HG03060 (cell line): ENCODE measurements around the gene MX2.

Experiments
- ATAC-seq: cut with Tn5 transposase; IDR thresholded peaks from one replicate; pipeline ENCODE4 v1.9.1; 2021; ENCODE audit warnings: low read depth, moderate number of reproducible peaks; ENCODE audit not compliant: unreplicated experiment

MX2 gene

DNA sequence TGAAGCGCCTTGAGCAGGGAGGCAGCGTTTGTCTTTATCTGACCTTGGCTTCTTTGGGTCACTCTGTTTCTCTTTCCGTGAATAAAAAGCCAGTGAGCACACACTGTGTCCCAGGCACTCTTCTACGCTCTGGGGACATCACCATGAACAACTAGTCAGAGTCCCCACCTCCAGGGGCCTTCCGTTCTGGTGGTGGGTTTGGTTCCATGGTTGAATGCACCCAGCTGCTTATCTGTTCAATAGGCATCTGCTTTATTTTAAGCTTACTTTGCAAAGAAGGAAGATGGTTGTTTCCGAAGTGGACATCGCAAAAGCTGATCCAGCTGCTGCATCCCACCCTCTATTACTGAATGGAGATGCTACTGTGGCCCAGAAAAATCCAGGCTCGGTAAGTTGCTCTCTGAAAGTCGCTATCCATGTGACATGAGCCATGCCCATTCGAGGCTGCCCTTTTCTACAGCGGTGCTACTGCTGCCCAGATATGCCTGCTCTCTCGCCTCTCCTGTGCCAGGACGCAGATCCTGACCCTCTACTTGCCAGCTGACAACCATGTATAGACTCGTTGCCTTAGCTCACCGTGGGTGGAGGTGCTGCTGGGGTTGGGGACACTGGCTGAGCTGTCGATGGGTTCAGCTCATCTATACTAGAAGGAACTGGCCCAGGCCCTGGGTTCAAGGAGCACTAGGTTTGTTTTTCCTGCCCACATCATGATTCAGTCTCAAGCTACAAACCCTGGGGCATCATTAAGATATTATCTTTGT is 70.1 kb downstream of the MX2 start:
- ATAC-seq = peak; percentile 42

DNA sequence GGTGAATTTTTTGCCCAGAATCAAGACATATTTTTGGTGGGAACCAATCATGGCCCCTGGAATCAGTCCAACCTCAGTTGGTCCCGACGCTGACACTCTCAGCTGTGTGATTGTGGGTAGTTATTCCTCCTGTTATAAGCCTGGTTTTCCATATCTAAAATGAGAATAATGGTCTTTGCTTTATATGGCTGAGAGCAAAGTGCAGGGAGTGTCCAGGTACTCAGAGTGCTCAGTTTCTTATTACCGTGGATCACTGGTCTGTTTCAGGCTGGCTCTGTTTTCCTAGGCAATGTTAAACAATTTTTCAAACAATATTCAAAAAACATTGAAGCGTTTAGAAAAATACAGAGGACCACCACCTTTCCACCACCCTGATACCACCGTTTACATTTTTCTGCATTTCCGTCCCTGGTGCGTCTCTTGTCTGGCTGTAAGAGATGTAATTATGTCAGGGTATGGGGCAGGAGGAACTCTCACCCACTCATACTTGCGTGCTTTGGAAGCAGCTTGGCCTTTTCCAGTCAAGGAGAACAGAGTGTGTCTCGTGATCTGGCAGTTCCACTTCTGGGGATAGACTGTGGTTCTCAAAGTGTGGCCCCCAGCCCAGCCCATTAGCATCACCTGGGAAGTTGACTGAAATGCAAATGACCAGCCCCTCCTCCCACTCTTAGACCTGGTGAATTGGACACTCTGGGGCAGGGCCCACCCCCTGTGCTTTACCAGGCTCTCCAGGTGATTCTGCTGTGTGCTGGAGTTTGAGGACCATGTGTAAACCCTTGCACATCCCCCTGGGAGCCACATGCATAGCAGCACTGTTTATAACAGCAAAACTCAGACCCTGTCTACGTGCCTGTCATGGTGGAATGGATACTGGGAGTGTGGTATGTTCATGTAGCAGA is 71.0 kb downstream of the MX2 start:
- ATAC-seq = no peak

DNA sequence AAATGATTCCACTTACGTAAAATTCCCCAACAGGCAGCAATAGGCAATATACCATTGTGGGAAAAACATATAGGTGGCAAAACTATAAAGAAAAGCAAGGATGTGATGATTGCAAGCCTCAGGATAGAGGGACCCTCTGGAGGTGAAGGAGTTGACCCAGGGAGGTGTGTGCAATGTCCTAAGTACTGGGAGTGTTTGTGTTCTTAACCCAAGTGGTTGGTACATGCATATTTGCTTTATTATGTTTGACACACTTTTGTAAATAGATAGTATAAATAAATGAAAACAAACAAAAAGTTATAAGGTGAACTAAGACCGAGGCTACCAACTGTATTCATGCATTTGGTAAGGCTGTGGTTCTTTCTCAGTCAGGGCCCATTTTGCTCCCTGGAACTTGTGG is 71.7 kb downstream of the MX2 start:
- no peak for ATAC-seq

DNA sequence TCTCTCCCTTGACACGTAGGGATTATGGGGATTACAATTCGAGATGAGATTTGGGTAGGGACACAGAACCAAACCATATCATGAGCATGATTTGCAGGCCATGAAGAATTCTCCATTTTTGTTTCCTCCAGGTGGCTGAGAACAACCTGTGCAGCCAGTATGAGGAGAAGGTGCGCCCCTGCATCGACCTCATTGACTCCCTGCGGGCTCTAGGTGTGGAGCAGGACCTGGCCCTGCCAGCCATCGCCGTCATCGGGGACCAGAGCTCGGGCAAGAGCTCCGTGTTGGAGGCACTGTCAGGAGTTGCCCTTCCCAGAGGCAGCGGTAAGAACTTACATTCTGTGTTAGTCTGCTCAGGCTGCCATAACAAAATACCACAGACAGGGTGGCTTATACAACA is 73.9 kb downstream of the MX2 start:
- no peak for ATAC-seq

DNA sequence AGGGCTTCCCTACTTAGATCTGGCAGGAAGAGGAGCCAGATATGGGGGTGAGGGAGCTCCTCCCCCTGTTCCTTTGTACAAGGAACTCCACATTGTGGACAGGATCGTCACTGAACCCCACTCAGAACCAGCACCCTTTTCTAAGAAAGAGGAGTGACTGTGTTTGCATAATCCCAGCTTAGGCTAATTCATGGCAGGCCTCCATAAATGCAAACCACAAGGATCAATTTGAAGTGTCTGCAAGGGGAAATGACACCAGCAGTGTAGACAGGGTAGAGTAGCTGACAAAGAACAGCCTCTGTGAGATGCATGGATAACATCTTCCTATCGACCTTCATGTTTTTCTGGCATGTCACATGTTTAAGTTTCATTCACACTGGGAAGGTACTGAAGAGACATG is 75.9 kb downstream of the MX2 start:
- ATAC-seq = no peak

DNA sequence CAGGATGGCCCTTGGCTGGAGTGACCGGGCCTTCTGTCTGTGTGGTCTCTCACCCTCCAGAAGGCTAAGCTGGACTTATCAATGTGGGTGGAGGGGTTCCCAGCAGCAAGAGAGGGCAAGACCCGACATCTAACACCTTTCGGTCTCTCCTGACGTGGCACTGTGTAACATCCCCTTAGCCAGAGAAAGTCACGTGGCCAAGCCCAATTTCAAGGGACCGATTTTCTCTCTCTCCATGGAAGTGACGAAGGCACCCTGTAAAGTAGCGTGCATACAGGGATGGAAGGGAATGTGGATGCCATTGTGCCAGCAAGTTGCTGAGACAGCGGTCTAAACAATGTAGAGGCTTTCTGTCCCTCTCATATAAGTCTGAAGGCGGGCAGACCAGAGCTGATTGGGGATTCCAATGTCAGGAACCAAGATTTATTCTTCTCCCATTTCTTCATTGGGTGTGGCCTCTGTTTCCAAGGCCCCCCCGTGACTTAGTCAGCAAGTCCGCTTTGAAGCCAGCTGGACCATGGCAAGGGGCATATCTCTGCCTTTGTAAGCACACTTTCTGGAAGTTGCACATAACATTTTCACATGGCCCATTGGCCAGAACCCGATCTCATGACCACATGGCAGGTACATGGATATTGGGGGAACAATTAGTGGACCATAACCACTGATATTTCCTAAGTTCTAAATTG is 76.7 kb downstream of the MX2 start:
- no peak for ATAC-seq

DNA sequence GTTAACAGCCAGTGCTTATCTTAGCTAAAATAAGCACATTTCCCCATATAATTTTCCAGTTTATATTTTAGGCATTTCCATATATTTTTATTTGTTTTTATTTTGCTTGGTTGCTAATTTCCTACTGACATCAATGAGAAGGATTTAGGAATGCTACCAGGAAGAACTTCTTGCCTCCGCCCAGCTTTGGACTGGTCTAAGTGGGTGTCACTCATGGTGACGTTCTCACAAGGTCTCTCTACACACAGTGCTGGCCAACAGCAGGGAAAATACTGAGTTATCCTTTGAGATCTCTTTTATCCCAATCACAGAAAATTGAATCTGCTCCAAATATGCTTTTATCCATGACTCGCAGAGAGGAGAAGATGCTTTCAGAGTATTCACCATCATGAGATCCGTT is 77.4 kb downstream of the MX2 start:
- no peak for ATAC-seq

DNA sequence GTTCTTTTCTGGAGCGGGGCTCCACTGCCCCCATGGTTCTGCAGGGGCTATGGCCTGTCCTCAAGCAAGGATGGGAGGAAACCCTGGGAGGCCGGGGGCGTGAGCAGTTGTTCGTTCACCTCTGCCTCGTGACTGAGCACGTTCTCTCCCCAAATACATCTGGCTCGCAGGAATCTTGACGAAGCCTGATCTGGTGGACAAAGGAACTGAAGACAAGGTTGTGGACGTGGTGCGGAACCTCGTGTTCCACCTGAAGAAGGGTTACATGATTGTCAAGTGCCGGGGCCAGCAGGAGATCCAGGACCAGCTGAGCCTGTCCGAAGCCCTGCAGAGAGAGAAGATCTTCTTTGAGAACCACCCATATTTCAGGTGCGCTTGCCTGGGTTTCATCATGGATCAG is 79.7 kb downstream of the MX2 start:
- no peak for ATAC-seq

DNA sequence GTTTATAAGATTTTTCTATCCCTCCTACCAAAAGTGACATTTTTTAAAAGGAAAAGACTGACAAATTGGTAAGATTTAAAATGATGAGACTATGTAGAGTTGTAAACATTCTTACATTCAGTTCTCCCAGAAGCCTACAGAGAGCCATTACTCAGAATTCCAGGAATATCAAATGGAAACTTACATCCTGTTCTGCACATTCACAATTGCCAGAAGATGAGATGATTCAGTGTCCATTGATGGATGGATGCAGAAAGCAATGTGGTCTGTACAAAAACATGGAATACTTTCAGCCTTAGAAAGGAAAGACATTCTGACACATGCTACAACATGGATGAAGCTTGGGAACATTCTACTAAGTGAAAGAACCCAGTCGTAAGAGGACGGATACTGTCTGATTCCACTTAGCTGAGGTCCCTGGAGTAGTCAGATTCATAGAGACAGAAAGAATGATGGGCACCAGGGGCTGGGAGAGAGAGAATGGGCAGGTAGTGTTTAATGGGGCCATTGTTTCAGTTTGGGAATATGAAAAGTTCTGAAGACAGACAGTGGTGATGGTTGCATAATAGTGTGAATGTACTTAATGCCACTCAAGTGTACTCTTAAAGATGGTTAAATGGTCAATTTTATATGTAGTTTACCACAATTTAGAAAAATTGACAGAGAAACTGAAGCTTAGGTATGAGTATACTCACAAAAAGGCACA is 80.8 kb downstream of the MX2 start:
- no peak for ATAC-seq

DNA sequence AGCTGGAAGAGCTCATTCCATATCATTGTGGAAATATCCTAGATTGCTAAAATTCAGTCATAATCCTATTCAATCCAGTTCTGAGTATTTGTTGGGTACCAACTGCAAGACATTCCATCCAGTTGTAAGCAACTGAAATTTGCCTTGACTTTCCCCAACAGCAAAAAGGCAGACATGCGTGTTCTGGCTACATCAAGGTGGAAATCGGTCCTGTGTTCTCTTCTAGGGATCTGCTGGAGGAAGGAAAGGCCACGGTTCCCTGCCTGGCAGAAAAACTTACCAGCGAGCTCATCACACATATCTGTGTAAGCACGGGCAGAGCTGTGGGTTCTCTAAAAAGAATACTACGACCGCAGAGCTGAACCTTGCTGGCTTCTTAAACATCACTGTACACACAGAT is 81.7 kb downstream of the MX2 start:
- ATAC-seq = no peak

DNA sequence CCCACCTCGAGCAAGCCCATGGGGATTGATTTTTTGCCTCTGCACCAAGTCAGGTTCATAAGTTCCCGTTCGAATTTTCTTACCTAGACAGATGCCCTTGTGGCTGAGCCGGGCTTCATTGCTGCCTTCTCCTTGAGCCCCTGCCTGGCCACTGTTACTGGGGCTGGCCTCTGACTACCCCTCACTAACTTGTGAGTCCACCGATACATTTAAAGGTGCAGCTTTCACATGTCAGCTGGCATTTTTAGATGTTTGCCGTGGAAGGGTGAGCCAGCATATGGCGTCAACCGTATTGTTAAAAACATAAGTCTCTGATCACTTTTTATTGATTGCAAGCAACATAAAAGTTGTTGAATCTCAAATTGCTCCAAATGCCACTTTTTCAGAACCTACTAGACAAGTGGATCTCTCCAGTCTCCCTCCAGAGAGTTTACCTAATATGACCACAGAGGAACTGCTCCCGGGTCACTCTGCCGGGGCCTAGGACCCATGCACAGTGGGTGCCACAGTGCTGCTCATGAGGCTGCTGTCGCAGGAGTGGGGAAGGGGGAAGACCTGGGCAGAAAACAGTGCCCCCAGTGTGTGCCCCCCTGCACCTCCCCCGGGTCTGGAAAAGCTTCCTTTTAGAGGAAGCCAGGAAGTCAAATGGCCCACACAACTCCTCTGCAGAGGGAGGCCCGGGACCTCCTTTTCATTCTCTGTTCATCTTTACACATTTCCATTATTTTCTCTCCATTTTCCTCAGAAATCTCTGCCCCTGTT is 83.1 kb downstream of the MX2 start:
- ATAC-seq = no peak

DNA sequence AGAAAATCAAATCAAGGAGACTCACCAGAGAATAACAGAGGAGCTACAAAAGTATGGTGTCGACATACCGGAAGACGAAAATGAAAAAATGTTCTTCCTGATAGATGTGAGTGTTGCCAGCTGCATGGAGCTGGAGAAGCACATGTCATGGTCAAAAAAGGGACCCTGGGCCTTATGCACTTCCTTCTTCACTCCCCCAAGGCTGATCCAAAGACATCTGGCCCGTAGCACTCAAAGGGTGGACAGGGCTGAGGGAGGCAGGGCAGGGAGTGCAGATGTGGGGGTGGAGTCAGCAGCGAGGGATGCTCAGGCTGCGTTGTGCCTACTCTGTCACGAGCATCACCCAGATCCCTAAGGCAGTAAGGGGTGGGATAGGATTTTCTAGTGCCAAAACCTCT is 83.6 kb downstream of the MX2 start:
- ATAC-seq = no peak

DNA sequence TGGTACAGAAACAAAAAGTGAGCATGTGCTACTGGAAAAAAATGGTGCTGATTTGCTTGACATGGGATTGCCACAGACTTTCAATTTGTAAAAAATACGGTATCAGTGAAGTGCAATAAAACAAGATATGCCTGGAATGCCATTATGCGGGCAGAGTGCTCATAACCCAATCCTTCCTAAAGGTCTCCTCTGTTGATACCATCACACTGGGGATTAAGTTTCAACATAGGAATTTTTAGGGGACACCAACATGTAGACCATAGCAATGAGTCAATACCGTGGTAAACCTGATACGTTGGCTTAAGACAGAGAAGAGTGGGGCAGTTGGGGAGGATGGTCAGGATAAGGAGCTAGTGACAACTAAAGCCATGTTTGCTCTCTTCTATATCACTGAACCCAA is 84.8 kb downstream of the MX2 start:
- no peak for ATAC-seq

DNA sequence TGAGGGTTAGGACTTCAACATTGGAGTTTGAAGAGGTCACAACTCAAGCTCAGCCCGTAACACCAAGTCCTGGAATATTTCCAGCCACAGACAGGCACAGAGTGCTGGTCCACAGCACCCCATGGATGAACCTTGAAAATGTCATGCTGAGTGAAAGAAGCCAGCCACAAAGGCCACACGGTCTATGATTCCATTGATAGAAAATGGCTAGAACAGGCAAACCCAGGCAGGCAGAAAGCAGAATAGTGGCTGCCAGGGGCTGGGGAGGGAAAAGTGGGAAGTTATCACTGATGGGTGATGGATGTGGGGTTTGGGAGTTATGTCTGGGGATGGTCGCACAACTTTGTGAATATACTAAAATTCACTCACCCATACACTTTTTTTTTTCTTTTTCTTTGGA is 85.5 kb downstream of the MX2 start:
- no peak for ATAC-seq

DNA sequence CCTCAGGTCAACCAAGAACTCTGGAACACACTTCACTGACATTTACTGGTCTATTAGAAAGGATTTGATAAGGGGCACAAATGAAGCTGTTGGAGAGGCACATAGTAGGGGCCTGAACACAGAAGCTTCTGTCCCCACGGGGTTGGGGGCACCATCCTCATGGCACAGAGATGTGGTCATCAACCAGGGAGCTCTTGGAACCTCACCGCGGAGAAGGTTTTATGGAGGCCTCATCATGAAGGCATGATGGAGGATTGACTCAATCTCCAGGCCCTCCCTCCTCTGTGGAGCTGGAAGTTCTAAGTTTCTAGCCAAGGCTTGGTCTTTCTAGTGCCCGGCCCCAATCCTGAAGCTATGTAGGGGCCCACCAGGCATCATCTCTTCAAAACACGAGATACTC is 87.8 kb downstream of the MX2 start:
- ATAC-seq = no peak

DNA sequence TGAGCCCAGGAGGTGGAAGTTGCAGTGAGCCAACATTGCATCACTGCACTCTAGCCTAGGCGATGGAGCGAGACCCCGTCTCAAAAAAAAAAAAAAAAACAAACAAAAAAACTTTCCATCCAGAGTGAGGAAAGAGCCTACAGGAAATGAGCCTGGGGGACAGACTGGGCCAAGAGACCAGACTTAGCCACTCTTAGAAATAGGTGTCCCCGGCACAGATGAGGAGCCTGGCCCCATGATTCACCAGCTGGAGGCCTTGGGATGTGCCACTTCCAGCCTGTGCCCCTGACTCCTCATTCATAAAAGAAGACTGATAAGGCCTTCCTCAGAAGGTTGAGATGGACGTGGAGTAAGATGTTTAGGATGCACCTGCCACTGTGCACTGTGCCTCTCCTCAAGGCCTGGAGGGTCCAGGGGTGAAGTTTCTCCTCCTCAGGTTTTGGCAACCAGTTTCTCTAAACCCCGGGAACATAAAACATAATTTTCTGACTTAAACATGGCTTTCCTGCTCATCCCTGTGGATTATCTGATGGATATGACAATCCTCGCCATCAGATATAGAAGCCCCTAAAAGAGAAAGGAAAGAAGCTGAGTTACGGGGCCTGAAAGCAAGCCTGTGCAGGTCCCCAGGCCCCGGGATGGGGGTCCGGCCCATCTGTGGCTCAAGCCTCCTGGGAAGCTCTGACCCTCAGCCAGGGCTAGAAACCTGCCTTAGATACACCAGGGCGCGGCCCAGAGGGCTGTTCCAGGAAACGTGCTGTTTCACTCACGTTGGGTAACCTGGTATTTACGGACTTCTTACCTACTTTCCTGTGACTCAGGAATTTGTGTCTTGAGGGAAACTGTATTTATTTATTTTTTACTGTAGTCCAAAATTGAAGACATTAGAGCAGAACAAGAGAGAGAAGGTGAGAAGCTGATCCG is 90.2 kb downstream of the MX2 start:
- no peak for ATAC-seq

DNA sequence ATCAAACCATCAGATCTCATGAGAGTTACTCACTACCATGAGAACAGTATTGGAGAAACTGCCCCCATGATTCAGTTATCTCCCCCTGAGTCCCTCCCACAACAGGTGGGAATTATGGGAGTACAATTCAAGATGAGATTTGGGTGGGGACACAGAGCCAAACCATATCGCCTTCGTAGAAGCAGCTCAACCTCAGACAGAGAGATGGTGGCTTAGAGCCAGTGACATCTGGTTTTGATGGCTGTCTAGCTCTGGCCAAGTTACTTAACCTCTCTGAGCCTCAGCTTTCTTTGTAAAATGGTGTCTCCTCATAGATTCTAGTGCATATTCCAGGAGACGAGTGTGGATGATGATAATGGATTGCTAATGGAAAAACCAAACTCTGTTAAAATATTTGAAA is 91.4 kb downstream of the MX2 start:
- no peak for ATAC-seq

DNA sequence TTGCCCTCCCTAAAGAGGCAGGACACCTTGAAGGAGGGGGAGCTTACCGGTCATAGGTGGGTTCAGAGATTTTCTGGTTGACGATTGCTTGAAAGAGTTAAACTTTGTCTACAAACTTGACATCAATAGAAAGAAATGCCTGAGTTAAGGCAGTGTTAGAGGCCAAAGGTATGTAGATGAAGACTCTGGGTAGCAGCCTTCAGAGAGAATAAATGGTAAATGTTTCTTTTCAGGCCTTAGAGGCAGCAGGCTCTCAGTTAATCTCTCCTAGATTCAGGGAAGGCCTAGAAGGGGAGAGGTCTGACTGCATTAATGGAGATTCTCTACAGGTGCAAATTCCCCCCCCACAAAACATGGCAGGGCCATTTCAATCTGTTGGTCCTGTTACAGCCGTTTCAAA is 91.9 kb downstream of the MX2 start:
- ATAC-seq = no peak

DNA sequence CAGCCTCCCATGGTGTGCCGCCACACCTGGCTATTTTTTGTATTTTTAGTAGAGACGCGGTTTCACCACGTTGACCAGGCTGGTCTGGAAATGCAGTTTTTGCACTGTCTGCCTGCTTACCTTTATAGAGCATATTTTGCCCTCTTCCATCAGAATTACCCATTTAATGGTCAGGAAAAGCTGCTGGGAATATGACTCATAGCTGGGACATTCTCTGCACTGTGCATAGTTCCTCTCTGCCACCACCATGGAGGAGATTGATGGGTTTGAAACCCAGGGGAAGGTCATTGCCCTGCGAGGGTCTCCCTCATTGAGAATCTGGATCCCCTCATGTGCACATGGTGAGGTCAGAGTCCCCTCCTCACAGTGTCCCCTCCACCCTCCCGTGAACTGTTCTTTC is 96.3 kb downstream of the MX2 start:
- ATAC-seq = no peak
